Measurements from ENCODE around the gene CFAP100.

DNA sequence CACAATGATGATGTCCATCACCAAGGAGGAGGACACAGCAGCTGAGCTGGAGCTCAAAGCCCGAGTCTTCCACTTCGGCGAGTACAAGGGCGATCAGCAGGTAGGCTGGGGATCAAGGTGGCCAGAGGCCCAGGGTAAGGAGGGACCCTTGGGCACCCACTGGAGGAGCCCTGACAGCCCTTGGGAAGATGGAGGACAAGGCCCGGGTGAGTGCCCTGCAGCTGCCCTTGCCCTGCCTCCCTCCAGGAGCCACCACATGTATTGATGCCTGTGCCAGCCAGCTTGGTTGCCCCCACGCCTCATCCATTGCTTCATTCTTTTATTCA is 38.4 kb downstream of the CFAP100 start:
- TF ChIP-seq, protein P1, sequence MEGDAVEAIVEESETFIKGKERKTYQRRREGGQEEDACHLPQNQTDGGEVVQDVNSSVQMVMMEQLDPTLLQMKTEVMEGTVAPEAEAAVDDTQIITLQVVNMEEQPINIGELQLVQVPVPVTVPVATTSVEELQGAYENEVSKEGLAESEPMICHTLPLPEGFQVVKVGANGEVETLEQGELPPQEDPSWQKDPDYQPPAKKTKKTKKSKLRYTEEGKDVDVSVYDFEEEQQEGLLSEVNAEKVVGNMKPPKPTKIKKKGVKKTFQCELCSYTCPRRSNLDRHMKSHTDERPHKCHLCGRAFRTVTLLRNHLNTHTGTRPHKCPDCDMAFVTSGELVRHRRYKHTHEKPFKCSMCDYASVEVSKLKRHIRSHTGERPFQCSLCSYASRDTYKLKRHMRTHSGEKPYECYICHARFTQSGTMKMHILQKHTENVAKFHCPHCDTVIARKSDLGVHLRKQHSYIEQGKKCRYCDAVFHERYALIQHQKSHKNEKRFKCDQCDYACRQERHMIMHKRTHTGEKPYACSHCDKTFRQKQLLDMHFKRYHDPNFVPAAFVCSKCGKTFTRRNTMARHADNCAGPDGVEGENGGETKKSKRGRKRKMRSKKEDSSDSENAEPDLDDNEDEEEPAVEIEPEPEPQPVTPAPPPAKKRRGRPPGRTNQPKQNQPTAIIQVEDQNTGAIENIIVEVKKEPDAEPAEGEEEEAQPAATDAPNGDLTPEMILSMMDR (IDR thresholded peaks at IDR 0.05; ENCODE audit: insufficient read depth, low read depth, low read length) = no peak
- no peak for TF ChIP-seq EZH2 (IDR thresholded peaks at IDR 0.05; ENCODE audit: insufficient read depth, low read length)
